GM18499 (cell line): ENCODE results near the gene DLL4.
"Not testable (repeated sequence)": the region's sequence is repeated elsewhere in the genome, so short reads cannot be mapped to it uniquely, and the experiment has no call there.

Source experiments
- ATAC-seq: cut with Tn5 transposase; IDR thresholded peaks from one replicate; pipeline ENCODE4 v1.9.1; 2021; ENCODE audit warnings: moderate number of reproducible peaks; ENCODE audit not compliant: insufficient read depth, unreplicated experiment

Gene DLL4

GRCh38 chr15:40940296-40940801, 11.2 kb downstream of the DLL4 start:
- ATAC-seq, result no peak

- no peak for ATAC-seq
These were observed 12.0 kb downstream of the DLL4 start for GRCh38 chr15:40941068-40941527.

GRCh38 chr15:40941528-40942336, 12.6 kb downstream of the DLL4 start:
- no peak for ATAC-seq

DNA sequence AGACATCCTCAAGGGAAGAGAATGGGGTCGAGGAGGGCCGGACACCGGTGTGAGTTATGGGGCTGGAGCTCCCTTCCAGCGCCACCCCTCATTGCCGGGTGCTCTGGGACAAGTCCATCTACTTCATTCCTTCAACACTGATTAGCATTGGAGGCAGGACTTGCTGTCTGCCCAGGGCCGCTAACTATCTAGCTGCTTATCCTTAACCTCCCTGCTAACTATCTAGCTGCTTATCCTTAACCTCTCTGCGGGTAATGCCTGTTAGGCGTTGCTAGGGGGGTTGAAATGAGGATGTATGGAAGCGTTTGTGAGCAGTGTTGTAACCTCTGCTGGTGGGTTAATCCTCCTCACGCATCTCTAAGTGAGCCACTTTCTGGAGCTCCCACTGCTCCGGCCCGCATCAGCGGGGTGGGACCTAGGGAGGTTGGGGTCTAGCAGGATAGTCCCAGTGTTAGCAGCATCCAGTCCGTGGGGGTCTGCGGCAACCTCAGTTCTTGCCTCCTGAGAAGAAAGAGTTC, 13.3 kb downstream of the DLL4 start:
- no peak for ATAC-seq

DNA sequence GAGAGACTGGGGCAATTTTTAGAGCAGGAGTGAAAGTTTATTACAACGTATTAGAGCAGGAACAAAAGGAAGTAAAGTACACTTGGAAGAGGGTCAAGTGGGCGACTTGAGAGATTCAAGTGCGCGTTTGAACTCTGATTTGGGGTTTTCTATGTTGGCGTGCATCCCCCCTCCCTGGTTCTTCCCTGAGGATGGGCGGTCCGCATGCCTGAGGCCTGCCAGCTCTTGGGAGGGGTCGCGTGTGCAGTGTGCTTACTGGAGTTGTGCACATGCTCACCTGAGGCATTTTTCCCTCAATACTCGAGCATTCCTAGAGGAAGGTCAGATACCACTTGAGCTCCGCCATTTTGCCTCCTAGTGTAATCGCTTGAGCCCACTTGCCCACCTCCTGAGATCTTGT, 13.7 kb downstream of the DLL4 start:
- no peak for ATAC-seq

DNA sequence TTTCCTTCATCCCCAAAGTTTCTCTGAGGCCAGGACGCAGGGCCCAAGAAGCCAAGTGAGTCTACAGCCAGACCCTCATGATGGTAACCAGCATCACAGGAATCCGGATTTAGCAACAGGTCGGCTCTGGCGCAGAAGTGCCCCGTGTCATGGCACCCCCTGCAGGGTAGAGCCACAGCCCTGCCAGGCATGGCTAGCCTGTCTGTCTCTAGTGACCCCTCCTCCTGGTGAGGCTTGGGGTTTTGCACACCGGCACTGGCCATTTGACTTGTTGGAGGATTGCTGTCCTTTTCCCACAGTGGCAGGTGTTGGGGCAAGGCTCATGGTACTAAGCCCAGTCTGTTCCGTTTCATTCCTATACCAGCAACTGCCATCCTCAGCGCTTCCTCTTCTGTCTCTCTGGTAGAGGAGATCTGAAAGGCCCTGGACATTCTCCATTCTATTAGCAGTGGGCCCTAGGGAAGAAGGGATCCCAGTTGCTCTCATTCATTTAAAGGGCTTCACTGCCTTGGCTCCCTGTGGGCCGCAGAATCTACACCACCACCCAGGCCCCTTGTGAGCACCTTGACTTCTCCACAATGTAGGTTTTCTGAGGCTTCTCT, 14.7 kb downstream of the DLL4 start:
- no peak for ATAC-seq

DNA sequence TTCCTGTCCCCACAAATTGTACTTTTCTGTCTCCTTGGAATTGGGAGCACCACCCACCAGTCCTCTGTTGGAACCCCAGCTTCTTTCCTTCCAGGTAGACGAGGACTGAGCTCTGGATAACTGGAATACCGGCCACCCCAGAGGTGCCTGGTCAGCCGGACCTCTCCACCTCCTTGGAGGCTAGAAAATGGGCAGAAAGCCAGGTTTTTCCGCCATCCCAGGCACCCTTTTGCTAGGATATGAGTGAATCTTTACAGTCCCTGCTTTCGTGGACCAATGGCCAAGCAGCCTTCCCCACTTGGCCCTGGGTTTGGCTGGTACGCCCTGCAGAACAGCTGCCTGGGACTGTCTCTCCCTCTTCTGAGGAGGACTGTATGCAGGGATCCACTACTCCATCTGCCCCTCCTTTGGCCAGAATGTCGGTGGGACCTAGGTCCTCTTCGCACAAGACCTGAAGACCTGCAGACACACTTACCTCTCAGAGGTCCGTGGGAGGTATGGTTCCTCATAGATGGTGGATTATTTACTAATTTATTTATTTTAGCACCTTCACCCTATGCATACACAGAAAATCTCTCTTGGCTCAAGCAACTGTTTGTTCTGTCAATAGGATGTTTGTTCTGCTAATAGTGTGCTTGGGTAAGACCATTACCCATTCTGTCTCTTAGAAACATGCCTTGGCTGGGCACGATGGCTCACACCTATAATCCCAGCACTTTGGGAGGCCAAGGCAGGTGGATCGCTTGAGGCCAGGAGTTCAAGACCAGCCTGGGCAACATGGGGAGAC, 15.6 kb downstream of the DLL4 start:
- no peak for ATAC-seq

- ATAC-seq, result no peak
These were observed 19.8 kb downstream of the DLL4 start for GRCh38 chr15:40948706-40949473.

GRCh38 chr15:40949756-40950207, 20.6 kb downstream of the DLL4 start:
- no peak for ATAC-seq

DNA sequence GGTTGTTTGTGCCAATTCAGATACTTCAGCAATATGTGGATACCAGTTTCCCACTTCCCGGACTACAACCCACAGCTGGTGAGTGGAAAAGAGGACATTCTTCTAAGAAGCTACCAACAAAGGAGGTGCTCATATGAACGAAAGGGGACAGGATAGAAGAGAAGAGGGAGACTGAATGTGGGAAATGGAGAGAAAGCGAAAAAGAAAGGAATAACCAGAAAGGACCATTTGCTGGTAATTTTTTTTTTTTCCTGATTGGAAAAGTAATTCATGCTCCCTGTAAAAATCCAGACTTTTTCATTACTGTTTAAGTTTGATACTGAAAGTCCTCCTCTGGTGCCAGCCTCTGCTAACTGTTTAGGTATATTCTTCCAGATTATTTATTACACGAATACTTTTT, 22.6 kb downstream of the DLL4 start:
- no peak for ATAC-seq

DNA sequence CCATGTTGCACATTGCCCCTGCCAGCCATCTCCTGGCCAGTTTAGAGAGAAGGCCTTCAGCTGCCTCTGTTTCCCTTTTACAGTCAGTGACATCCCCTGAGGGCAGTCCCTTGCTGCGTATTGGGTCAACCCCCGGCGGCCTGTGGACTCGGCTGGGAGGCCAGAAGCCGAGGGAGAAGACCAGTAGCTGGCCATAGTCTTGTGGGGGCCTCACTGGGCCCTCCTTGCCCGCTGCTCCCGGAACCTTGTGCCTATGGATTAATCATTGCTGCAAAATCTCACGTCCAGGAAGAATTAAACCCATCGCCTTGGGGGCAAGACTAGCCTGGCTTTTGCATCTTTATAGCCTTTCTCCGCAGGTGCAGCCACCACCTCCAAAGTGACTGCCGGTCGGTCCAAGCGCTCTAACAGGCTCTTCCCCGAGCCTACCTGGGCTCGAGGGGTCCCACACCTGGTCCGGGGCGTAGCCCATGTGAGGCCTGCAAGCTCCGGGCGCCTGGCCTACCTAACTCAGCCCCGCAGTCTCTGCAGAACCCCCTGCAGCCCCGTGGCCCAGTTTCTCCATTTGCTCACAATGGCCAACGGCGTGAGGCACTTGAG, 23.3 kb downstream of the DLL4 start:
- no peak for ATAC-seq

DNA sequence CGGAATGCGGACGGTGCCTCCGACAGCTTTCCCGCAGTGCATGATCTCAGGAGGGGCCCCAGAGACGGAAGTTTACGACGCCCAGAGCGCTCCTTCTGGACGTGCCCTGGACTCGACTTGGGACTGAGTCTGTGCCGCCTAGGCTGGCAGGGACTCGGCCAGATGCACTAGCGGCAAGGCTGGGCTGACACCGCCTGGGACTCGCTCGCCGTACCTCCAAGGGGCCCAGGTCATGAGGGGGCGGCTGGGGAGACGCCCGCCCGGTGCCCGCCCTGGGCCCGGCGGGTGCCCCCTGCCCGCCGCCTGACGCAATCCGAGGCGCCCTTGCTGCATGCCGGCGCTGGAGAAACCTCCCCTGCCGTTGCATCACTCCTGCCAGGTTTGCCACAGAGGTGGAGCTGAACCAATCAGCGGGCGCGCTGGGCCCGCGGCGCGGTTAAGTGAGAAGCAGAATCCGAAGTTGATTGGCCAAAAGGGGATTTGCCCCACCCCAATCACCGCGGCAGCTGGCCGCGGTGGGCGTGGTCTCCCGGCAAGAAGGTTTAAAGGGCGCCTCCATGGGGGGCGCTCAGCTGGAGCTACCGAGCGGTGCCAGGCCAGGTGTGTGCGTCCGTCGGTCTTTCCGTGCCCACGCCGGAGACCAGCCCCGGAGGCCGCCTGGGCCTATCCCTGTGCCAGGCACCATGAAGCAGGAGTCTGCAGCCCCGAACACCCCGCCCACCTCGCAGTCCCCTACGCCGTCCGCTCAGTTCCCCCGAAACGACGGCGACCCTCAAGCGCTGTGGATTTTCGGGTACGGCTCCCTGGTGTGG, 24.0 kb downstream of the DLL4 start, which contains the start of gene CHAC1:
TSS of gene CHAC1 (plus strand) at position 571 of the 812 bp plus-strand sequence. CDS start at position 684, 113 bp downstream.
- ATAC-seq, result peak; percentile 77

GRCh38 chr15:40953713-40954074, 24.6 kb downstream of the DLL4 start:
- ATAC-seq, result no peak

DNA sequence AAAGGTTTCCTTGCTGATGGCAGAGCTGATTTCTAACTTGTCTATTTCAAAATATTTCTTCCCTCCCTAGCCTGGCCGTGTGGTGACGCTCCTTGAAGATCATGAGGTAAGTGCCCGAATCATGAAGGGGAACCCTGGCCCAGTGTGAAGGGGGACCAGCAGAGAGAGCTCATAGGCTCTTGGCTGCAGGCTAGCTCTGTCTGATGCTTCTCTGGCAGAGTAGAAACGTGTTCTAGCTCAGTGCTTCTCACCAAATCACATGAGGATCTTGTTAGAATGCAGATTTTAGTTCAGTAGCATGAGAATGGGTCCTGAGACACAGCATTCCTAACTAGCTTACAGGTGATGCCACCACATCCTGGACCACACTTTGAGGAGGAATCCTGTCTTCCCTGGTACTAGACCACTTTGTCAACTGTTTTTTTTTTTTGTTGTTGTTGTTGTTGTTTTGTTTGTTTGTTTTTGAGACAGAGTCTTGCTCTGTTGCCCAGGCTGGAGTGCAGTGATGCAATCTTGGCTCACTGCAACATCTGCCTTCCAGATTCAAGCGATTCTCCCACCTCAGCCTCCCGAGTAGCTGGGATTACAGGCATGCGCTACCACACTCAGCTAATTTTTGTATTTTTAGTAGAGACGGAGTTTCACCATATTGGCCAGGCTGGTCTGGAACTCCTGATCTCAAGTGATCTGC, 25.2 kb downstream of the DLL4 start:
- ATAC-seq, result not testable (repeated sequence)

DNA sequence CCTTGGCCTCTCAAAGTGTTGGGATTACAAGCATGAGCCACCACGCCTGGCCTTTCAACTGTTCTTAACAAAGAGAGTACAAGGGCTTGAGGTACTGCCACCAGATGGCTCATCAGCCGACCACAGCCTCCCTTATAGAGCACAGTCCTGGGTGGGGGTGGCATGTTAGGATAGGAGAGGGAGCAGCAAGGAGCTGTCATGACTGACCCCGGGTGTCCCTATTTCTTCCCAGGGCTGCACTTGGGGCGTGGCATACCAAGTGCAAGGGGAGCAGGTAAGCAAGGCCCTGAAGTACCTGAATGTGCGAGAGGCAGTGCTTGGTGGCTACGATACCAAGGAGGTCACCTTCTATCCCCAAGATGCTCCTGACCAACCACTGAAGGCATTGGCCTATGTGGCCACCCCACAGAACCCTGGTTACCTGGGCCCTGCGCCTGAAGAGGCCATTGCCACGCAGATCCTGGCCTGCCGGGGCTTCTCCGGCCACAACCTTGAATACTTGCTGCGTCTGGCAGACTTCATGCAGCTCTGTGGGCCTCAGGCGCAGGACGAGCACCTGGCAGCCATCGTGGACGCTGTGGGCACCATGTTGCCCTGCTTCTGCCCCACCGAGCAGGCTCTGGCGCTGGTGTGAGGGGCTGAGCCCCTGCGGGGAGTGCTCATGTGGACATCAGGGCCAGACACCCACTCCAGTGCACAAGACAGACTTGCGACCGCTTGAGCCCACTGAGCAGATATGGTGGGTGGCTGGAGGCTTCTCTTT, 26.2 kb downstream of the DLL4 start:
- no peak for ATAC-seq

DNA sequence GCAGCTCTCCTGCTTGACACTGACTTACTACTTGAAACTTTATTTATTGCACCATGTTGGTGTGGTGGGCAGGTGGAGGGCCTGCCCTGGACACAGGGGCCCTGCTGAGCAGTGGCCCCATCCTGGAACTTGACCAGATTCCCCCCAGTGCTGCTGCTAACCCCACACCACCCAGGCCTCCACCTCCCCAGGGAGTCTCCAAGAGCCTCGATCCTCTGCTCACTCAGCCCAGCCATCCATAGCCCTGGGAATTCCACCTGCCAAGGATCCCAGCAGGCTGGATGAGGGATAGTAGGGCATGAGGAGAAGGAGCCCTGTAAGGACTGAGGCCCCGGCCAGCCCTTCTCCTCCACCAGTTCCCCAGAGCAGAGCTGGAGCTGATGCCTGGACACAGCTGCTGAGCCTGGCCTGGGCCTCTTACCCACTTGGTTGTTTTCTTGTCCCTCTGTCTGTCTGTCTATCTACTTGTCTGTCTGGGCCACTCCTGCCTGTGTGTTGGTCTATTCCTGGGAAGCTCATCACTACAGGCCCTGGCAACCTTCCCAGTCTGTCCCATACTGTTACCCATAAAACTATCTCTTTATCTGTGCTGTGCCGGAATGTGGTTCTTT, 26.9 kb downstream of the DLL4 start:
- ATAC-seq, result no peak

DNA sequence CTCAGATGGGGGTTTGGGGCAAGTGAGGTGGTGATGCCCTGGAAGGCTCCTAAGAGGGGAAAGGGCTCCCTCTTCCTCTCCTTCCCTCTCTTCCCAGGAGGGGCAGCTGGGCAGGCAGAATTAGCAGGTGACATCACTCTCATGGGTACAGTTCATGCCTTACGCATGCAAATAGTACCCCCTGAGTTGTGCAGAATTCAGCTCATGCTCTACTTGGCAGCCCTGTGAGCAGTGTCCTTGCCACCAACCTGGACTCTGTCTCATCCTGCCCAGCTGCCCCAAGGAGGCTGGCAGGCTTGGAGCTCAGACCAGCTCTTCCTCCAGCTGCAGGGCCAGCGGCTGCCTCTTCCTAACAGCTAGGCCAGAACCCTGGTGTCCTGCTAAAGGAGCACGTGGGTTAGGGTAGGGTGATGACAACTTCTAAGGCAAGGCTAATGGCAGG, 27.4 kb downstream of the DLL4 start:
- ATAC-seq, result no peak
